HL-60 (cell line): Measurements from ENCODE around the gene R3HDM2.

ENCODE experiments used
- POLR2AphosphoS5 ChIP-seq: IDR thresholded peaks from 2 replicates; pipeline ENCODE4 v1.6.1; 2012; ENCODE audit warnings: low read depth
- SPI1 ChIP-seq: IDR thresholded peaks from 2 replicates; pipeline ENCODE4 v1.6.1; 2012; ENCODE audit warnings: low read depth, mild to moderate bottlenecking, borderline replicate concordance
- TF ChIP-seq, protein P1 (sequence below): IDR thresholded peaks from one replicate; pipeline ENCODE4 v1.5.1; 2011; ENCODE audit warnings: low read length, control low read depth, inconsistent platforms; ENCODE audit not compliant: insufficient read depth
- TF ChIP-seq, protein P2 (sequence below): IDR thresholded peaks from 2 replicates; pipeline ENCODE4 v1.6.1; 2012; ENCODE audit warnings: low read depth; ENCODE audit not compliant: insufficient replicate concordance

DNA sequence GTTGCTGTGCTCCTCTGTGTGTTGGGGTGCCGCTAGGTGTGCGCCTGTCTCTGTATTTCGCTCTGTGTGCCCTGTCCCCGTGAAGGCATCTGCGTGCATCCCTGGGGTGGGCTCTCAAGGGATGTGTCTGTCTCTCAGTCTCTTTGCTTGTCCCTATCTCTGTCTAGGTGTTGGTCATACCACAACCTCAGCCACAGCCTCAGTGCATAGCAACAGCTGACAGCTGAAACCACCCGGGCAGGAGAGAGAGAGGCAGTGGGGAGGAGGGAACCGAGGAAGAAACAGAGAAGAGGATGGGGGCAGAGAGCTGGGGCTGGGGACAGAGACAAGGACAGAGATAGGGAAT, 215.2 kb downstream of the R3HDM2 start:
- TF ChIP-seq, protein P1, sequence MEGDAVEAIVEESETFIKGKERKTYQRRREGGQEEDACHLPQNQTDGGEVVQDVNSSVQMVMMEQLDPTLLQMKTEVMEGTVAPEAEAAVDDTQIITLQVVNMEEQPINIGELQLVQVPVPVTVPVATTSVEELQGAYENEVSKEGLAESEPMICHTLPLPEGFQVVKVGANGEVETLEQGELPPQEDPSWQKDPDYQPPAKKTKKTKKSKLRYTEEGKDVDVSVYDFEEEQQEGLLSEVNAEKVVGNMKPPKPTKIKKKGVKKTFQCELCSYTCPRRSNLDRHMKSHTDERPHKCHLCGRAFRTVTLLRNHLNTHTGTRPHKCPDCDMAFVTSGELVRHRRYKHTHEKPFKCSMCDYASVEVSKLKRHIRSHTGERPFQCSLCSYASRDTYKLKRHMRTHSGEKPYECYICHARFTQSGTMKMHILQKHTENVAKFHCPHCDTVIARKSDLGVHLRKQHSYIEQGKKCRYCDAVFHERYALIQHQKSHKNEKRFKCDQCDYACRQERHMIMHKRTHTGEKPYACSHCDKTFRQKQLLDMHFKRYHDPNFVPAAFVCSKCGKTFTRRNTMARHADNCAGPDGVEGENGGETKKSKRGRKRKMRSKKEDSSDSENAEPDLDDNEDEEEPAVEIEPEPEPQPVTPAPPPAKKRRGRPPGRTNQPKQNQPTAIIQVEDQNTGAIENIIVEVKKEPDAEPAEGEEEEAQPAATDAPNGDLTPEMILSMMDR = no peak
- TF ChIP-seq SPI1 (no peak), POLR2AphosphoS5 (no peak)
- TF ChIP-seq, protein P2, sequence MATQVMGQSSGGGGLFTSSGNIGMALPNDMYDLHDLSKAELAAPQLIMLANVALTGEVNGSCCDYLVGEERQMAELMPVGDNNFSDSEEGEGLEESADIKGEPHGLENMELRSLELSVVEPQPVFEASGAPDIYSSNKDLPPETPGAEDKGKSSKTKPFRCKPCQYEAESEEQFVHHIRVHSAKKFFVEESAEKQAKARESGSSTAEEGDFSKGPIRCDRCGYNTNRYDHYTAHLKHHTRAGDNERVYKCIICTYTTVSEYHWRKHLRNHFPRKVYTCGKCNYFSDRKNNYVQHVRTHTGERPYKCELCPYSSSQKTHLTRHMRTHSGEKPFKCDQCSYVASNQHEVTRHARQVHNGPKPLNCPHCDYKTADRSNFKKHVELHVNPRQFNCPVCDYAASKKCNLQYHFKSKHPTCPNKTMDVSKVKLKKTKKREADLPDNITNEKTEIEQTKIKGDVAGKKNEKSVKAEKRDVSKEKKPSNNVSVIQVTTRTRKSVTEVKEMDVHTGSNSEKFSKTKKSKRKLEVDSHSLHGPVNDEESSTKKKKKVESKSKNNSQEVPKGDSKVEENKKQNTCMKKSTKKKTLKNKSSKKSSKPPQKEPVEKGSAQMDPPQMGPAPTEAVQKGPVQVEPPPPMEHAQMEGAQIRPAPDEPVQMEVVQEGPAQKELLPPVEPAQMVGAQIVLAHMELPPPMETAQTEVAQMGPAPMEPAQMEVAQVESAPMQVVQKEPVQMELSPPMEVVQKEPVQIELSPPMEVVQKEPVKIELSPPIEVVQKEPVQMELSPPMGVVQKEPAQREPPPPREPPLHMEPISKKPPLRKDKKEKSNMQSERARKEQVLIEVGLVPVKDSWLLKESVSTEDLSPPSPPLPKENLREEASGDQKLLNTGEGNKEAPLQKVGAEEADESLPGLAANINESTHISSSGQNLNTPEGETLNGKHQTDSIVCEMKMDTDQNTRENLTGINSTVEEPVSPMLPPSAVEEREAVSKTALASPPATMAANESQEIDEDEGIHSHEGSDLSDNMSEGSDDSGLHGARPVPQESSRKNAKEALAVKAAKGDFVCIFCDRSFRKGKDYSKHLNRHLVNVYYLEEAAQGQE = no peak
